NCI-H345 treated with DMSO at 0.1 percent for 48 hours (cell line): ENCODE data around the gene WDR37.

ENCODE experiments used
- DNase-seq: peaks from one replicate; lab custom pipeline; 2025; ENCODE audit not compliant: unreplicated experiment; lab: John Stamatoyannopoulos, UW

Gene WDR37

DNA sequence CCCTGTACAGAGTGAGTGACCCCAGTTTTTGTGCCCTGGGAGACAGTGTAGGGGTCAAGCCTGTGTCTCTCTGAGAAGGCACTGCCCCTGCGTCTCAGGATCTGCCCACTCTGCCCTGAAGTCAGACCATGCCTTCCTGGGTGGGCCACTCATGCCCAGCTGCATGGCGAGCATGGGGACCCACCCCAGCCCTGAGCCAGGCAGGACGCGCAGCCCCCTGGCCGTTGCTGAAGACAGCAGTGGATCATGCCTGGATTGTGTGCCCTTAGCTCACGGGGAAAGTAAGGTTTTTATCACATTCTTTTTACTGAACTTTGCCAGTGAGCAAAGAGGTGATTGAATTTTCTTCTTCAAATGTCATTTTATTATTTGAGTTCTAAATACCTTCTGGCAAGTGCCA lies 66.2 kb downstream of the WDR37 start:
- no peak for DNase-seq

DNA sequence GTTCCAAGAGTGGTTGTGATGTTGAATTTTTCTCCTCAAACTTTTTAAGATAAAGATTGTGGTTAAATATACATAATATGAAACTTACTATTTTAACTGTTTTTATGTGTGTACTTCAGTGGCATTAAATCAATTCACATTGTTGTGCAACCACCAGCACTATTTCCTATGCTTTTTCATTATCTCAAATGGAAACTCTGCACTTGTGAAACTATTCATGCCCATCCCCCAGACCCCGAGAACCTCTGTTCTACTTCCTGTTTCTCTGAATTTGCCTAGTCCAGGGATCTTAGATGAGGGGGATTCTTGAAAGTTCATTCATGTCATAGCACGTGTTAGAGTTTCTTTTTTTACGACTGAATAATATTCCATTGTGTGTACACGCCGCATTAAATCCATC lies 67.0 kb downstream of the WDR37 start:
- no peak for DNase-seq

- no peak for DNase-seq
Observed at GRCh38 chr10:1123972-1124371, 67.8 kb downstream of the WDR37 start.

GRCh38 chr10:1124796-1125195 lies 68.6 kb downstream of the WDR37 start:
- DNase-seq = no peak

GRCh38 chr10:1126461-1126860 lies 70.3 kb downstream of the WDR37 start:
- DNase-seq = no peak

DNA sequence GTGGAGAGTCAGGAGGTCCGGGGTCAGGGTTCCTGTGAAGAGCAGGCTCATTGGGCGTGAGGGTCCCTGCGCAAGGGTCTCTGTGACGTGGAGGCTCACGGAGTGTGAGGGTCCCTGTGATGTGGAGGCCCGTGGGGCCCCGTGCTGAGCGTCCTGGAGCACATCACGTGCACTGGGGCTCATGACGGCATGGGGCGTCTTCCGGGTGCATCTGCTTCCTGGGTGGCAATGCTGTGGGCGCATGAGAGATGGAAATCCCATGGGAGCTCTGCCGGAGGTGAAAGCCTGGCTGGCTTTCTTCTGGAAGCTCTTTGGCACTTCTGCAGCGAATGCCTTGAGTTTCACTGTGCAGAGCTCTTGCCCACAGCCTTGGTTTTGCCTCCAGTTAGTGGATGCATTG lies 71.4 kb downstream of the WDR37 start:
- no peak for DNase-seq

GRCh38 chr10:1128115-1128514 lies 71.9 kb downstream of the WDR37 start:
- DNase-seq = no peak

DNA sequence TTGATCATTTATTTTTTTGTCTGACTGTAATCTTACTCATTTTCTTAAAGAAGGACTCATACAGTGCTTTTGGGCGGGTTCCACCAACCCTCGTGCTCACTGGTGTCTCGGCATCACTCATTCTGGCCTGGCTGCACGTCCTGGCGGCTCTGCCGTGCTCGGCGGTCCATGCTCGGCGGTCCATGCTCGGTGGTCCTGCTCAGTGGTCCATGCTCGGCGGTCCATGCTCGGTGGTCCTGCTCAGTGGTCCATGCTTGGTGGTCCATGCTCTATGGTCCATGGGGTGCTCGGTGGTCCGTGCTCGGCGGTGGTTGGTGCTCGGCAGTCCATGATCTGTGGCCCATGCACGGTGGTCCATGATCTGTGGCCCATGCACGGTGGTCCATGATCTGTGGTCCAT lies 72.5 kb downstream of the WDR37 start:
- no peak for DNase-seq

DNA sequence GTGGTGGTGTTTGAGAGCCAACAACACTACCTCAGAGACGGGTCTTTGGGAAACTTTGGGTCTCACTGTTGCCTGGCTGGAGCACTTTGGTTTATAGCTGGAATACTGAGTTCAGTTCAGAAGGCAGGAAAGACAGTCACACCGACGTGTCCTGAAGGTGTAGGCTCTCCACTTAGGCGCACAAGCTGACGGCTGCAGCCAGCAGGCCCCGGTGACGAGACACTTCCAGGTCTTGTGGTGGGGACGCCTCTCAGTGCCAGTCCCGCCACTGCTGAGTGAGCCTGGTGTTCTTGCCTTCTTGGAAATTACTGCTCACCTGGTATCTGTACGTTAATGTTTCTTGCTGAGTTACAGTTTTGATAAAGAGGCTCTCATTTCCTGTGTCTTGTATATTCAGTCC lies 74.0 kb downstream of the WDR37 start:
- no peak for DNase-seq

- no peak for DNase-seq
Observed at GRCh38 chr10:1130995-1131790, 75.0 kb downstream of the WDR37 start.

DNA sequence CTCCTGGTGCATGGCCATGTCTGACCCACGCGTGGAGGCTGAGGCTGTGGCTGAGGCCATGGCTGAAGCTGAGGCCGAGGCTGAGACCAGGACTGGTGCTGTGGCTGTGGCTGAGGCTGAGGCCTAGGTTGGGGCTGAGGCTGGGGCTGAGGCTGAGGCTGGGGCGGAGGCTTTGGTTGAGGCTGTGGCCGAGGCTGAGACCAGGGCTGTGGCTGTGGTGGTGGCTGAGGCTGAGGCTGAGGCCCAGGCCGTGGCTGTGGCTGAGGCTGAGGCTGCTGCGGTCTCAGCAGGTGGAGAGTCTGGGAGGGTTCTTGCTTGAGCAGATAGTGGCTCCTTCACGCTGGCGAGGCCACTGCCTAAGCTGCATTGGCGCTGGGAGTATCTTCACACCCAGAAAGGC lies 76.4 kb downstream of the WDR37 start:
- no peak for DNase-seq

DNA sequence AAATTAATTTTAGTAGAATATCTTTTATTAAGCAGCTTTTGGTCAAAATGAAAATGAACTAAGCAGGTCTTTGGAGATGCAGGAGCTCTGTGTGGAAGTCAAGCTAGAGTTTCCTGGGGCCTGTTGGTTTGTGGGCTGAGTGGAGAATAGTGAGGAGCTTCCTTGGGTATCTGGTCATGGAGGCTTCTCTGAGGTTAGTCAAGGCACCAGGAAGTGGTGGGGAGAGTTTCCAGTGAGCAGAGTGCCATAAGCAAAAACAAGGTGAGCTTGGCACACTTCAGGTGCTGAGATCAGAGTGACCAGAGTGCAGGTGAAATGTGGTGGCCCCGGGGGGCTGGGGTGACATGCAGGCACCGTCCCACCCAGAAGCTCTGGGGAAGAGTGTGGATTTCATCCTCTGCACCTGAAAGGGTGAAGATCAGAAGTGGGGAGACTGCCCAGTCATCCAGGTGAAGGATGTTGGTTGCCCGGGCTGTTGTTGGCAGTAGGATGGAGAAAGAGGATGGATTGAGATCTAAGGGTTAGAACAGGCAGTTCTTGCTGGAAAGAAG lies 77.4 kb downstream of the WDR37 start:
- DNase-seq = no peak

DNA sequence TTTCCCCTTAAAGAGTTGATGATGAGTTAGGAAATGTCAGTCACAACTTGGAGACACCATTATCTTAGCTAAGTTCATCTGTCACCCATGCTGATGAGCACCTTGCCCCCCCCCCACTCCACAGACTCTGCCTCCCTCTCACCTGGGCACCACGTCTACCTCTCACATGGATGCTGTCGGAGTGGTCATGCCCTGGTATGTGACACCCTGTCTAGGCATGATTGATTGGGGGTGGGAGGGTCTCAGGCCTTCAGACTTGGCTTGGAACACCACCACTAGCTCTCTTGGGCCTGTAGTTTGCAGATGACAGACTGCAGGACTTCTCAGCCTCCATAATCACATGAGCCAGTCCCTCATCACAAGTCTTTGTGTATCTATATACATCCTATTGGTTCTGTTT lies 78.0 kb downstream of the WDR37 start:
- DNase-seq = no peak

GRCh38 chr10:1136268-1136667 lies 80.1 kb downstream of the WDR37 start:
- no peak for DNase-seq

GRCh38 chr10:1137499-1138163 lies 81.4 kb downstream of the WDR37 start:
- no peak for DNase-seq

DNA sequence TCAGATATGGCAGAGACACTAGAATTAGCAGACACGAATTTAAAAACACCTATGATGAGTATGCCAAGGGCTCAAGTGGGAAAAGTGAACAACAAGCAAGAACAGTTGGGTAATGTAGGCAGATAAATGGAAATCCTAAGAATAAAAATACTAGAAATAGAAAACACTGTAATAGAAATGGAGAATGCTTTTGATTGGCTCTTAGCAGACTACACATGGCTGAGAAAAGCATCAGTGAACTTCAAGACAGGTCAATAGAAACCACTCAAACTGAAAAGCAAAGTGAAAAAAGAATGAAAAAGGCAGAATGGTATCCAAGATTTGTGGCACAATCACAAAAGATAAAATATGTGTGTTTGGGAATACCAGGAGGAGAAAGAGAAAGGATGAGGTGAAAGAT lies 82.3 kb downstream of the WDR37 start:
- no peak for DNase-seq

GRCh38 chr10:1141261-1141660 lies 85.1 kb downstream of the WDR37 start:
- no peak for DNase-seq

- no peak for DNase-seq
Observed at GRCh38 chr10:1141701-1142100, 85.5 kb downstream of the WDR37 start.

- no peak for DNase-seq
Observed at GRCh38 chr10:1142596-1142995, 86.4 kb downstream of the WDR37 start.

DNA sequence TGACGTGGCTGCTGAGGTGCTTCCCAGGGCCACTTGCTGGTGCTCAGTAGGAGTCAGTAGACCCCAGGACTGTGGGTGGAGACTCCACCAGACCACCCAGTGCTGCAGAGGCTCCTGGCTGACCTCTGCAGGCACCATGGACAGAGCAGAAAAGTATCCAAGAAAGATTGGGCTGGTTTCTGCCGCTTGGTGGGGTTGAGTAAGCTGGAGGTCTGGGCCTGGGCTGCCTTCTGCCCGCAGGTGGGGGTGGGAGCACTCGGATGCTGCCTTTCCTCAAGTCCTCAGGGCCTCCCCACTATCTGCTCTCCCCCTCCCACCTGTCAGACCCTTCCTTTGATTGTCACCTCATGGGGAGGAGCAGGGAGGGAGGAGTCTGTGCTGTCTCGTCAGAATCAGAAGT lies 91.6 kb downstream of the WDR37 start:
- no peak for DNase-seq

- no peak for DNase-seq
Observed at GRCh38 chr10:1148855-1149605, 92.8 kb downstream of the WDR37 start.
